ENCODE data around the gene INHBA. TPM values are rescaled to one million over a fixed set of nuclear protein-coding genes. Genes with fewer than 3 reads are reported as not detected.
A peak's percentile ranks its signal among the peaks of the same experiment; 100 is the strongest.

Gene INHBA
- total RNA-seq, result under 0.01 TPM

- no peak for DNase-seq (ENCODE audit: low read depth in 2 of 3, low spot score in 2 of 3)
Measured at GRCh38 chr7:41702635-41703371, at the start of gene INHBA. TSS of gene INHBA (minus strand) at chr7:41703090. CDS start at chr7:41700374, 2,716 bp downstream.

DNA sequence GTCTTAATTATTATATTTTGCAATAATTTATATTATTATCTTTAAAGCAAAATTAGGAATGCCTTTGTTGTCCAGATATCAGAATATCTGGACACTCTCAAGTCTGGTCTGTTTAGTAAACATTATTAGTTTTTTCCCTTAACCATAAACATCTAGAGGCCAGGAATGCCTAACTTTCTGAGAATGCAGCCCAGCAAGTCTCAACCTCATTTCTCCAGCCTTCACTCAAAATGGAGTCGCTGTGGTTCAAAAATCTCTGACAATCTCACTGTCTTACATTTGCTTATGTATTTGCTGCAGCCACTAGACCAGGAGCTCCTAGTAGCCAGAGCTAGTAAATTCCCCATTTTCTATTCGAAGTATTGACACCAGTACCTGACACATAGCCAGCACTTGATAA is 49.7 kb upstream of the INHBA start:
- no peak for DNase-seq (ENCODE audit: low read depth in 2 of 3, low spot score in 2 of 3)

GRCh38 chr7:41750661-41751540 is 48.0 kb upstream of the INHBA start:
- DNase-seq (ENCODE audit: low read depth in 2 of 3, low spot score in 2 of 3), result no peak

DNA sequence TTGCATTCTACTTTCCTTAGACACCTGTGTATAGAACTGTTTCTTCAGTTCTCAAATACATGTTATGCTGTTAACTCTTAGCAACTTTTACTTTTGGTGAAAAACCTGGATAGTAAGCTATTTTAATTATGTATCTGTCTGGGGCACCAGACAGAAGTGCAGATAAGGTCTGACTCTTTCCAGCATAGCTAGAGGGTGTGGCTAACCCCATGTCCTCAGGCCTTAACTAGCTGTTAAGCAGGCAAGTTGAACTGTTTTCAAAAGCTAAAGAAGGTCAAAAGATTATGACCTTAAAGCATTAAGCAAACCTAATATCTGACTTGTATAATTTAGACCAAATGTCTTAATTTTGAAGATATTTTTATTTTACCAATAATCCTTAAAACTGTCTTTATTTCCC is 45.1 kb upstream of the INHBA start:
- no peak for DNase-seq (ENCODE audit: low read depth in 2 of 3, low spot score in 2 of 3)

- DNase-seq (ENCODE audit: low read depth in 2 of 3, low spot score in 2 of 3), result no peak
Measured at GRCh38 chr7:41745451-41745850, 42.6 kb upstream of the INHBA start.

GRCh38 chr7:41744161-41744560 is 41.3 kb upstream of the INHBA start:
- DNase-seq (ENCODE audit: low read depth in 2 of 3, low spot score in 2 of 3), result no peak

DNA sequence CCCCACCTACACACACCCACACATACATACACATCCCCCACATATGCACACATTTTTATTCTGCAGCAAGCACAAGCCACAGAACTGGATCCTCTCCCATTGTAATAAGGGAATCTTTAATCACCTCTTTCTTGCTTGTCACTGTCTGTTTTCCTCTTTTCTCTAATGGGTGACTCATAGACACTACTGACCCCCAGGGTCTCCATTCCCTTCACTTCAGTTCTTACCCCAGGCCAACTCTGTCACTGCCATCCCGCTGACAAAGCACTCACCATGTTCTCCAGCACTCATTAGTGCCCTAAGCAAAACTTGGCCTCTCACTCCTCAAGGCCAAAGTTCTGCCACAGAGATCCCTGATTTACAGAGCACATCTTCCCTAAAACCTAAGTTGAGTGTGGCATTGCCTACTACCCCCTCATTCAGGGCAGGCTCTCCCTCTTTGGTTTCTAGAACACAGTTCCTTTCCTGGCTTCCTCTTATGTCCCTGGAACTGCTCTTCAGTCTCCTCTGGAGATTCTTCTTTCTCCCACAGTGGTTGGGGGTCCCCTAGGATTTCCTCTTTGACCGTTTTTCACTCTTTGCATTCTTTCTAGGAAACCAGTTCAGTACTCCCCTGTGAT is 39.6 kb upstream of the INHBA start:
- DNase-seq (ENCODE audit: low read depth in 2 of 3, low spot score in 2 of 3), result no peak

DNA sequence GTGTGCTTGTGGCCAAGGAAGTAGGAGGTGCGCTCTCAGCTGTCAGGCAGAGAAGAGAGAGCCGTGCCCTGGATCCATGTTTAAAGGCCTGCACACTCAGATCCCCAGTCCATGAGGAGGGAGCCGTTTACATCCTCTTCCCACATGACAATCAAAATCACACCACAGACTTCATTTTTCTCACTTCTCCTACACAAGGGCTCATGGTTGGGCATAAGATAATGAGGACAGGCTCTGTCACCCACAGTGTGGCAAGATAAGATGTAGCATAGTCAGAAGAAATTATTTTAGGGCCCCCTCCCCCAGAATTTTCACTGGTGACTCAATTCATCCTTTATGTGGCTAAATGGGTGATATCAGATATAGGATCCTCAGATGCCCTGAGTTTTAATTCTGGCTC is 35.9 kb upstream of the INHBA start:
- no peak for DNase-seq (ENCODE audit: low read depth in 2 of 3, low spot score in 2 of 3)

- DNase-seq (ENCODE audit: low read depth in 2 of 3, low spot score in 2 of 3), result no peak
Measured at GRCh38 chr7:41738336-41738735, 35.4 kb upstream of the INHBA start.

- peak in 1 of 3 donors; percentile 61 for DNase-seq (ENCODE audit: low read depth in 2 of 3, low spot score in 2 of 3)
Measured at GRCh38 chr7:41735206-41735605, 32.3 kb upstream of the INHBA start.

DNA sequence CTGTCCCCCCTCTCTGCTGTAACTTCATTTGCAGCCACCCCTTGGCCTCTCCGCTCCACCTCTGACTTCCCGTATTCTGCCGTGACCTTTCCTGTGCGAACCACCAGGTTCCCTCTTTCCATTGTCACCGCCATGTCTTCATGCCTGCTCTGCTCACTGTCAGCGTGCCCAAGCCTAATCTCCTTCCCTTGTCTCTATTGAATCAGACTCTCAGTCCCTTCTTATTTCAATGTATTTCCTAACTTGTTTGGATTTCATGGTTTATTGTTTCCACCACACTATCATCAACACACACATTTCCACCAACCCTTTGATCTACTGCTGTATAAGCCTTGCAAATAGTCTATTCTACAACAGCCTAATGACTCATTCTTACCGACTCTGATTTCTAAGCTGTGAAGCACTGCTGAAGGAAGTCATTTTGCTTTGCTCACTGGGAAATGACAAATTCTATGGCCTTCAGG is 30.0 kb upstream of the INHBA start:
- DNase-seq (ENCODE audit: low read depth in 2 of 3, low spot score in 2 of 3), result no peak

GRCh38 chr7:41732436-41732785 is 29.5 kb upstream of the INHBA start:
- DNase-seq (ENCODE audit: low read depth in 2 of 3, low spot score in 2 of 3), result peak in 1 of 3 donors; percentile 36

DNA sequence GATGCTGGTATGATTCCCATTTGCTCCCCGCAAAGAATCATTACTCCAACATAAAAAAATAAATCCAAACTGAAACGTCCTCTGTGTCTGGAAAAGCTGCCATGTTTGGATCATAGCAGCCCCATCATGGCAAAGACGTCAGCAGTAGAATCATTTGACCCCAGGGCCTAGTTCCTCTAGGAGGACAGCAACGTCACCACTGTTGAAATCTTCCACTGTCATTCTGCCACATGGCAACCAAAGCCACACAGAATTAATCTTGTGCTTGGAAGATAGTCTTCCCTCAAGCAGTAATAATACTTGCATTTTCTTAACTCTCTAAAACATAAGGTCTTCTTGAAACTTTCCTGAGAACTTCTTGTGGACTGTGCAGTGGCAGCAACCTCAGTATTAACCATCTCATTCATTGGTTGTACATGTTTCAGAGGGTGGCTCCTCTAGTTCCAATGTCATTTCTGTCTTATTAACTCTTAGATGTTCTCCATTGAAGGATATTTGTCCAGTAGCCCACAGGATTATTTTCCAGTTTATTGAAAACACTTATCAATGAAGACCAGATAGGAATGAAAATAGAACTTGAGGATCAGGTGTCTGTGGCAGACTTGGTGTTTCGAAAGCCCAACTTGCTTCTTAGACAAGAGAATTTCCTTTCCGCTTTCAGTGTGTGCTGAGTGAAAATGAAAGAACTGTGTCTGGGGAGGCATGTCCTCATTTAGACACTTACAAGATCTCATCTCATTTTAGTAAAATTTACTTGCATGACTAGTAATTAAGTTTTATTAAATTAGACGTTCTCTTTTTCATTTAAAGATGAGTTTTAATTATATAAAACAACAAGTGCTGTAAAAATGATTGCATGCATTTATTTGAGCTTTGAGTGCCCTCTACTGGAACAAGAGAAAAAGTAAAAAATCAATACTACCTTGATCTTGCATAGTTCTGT is 28.9 kb upstream of the INHBA start:
- peak in 1 of 3 donors; percentile 39 for DNase-seq (ENCODE audit: low read depth in 2 of 3, low spot score in 2 of 3)

- no peak for DNase-seq (ENCODE audit: low read depth in 2 of 3, low spot score in 2 of 3)
Measured at GRCh38 chr7:41730668-41731067, 27.8 kb upstream of the INHBA start.

DNA sequence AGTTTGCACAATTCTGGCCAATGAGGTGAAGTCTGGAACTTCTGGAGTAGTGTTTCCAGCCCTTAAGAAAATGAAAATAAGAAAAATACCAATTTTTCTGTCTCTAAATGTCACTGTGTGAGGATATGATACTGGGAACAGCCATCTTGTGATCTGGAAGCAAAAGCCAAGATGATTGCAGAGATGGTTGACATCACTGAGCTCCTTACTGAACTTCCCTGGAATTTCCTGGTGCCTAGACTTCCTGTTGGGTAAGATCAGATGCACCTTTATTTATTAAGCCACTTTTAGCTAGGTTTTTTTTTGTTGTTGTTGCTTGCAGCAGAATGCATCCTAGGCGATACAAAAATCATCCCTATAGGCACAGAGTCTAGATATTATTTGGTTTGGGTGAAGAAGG is 27.3 kb upstream of the INHBA start:
- no peak for DNase-seq (ENCODE audit: low read depth in 2 of 3, low spot score in 2 of 3)

DNA sequence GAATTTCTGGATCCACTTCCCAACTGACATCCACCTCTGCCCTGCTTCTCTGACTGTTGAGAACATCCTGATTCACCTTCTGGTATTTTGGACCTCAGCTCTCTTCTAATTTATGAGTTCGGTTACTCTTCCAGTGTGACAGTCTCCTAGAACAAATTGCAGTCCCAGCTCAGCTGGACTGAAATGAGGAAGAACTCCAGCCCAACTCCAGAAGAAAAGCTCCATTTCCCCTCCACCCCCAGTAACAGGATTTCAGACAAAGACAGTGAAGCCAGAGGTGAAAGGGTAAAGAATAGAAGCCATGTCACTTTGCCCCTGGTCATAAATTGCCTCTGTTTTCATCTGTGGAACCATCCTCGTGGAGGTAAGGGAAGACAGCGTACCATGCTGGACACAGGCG is 26.2 kb upstream of the INHBA start:
- DNase-seq (ENCODE audit: low read depth in 2 of 3, low spot score in 2 of 3), result no peak

DNA sequence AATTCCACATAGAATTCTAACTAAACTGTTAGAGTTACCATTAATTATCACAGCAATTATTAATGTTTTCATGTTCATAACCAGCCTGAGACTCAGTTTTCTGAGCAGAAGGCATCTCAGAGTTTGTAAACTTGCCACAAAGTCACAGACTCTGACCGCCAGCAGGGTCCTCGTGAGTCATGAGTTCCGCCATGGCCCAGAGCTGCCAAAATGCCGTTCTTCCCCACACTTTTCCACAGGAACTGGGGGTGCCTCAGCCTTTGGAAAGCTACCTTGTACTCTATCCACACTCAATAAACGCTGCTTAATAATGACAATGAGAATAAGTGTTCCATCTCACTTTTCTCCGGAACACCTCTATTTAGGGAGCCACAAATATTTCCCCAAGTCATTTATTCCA is 22.1 kb upstream of the INHBA start:
- DNase-seq (ENCODE audit: low read depth in 2 of 3, low spot score in 2 of 3), result no peak

DNA sequence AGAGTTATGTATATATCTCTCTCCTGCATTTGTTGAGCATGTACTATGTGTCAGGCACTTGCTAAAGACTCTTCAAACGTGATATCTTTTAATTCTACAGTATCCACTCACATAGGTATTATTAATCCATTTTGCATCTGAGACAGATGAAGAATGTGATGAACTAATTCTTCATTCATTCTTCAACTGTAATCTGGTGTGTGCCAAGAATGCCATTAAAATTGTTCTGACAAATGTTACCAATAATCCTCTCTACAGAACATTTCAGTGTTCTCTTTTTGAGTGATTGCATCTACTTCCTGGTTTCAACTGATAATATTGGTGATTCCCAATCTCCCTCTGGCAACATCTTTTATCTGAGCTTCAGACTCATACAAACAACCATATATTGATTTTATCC is 18.0 kb upstream of the INHBA start:
- no peak for DNase-seq (ENCODE audit: low read depth in 2 of 3, low spot score in 2 of 3)

DNA sequence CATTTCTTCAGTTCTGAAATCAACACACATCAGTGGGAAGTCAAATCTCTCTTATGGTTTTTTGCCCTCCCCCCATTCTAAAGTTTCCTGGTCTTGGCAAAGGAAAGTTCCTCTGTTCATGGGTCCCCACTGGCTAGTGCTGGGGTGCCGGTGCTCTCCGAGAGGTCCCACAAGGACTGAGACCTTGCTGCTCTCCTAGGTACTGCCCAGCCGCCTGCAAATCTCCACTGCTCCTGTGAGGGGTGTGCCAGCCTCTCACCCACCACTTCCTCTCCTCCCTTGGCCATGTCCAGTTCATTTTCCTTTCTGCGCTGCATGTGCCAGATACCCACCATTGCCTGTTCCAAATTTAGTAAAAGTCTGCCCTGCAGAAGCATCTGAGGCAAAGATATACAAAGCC is 17.2 kb upstream of the INHBA start:
- no peak for DNase-seq (ENCODE audit: low read depth in 2 of 3, low spot score in 2 of 3)

- no peak for DNase-seq (ENCODE audit: low read depth in 2 of 3, low spot score in 2 of 3)
Measured at GRCh38 chr7:41716691-41717090, 13.8 kb upstream of the INHBA start.

Measured in hematopoietic multipotent progenitor cell (in vitro differentiated cells).